H9 (cell line): ENCODE measurements around the gene CEP83. TPM values are rescaled to one million over a fixed set of nuclear protein-coding genes. Genes with fewer than 3 reads are reported as not detected.

Experiments
- DNase-seq: peaks from one replicate; pipeline ENCODE4 v3.0.0-alpha.2; 2017
- H2AFZ ChIP-seq: one replicate; pipeline ENCODE4 v1.6.1; 2013; ENCODE audit warnings: mild to moderate bottlenecking, low read length, control low read depth, moderate library complexity
- H2AK5ac ChIP-seq: 2 replicates; pipeline ENCODE4 v1.6.1; 2013; ENCODE audit warnings: low read length, control low read depth, mixed read lengths; ENCODE audit not compliant: insufficient read length
- H2BK120ac ChIP-seq: one replicate; pipeline ENCODE4 v1.6.1; 2013; ENCODE audit warnings: low read depth, mild to moderate bottlenecking, low read length, control low read depth, inconsistent platforms; ENCODE audit not compliant: poor library complexity, severe bottlenecking
- H2BK12ac ChIP-seq: 2 replicates; pipeline ENCODE4 v1.6.1; 2013; ENCODE audit warnings: low read length, control low read depth, mixed read lengths, low read depth; ENCODE audit not compliant: insufficient read length
- H2BK15ac ChIP-seq: 2 replicates; pipeline ENCODE4 v1.6.1; 2013; ENCODE audit warnings: low read depth, low read length, control low read depth
- H2BK20ac ChIP-seq: one replicate; pipeline ENCODE4 v1.6.1; 2013; ENCODE audit warnings: low read depth, mild to moderate bottlenecking, low read length, control low read depth, inconsistent platforms; ENCODE audit not compliant: poor library complexity, severe bottlenecking
- H2BK5ac ChIP-seq: 2 replicates; pipeline ENCODE4 v1.6.1; 2013; ENCODE audit warnings: low read length, control low read depth, mixed read lengths; ENCODE audit not compliant: insufficient read length
- H3K14ac ChIP-seq: 2 replicates; pipeline ENCODE4 v1.6.1; 2013; ENCODE audit warnings: low read length, control low read depth; ENCODE audit not compliant: insufficient read depth
- H3K18ac ChIP-seq: 2 replicates; pipeline ENCODE4 v1.6.1; 2013; ENCODE audit warnings: low read depth, mild to moderate bottlenecking, mixed read lengths, low read length, control low read depth; ENCODE audit not compliant: insufficient read length
- H3K23ac ChIP-seq: 2 replicates; pipeline ENCODE4 v1.6.1; 2013; ENCODE audit warnings: low read length, control low read depth, mixed read lengths, low read depth; ENCODE audit not compliant: insufficient read length
- H3K23me2 ChIP-seq: 2 replicates; pipeline ENCODE4 v1.6.1; 2013; ENCODE audit warnings: low read depth, mild to moderate bottlenecking, mixed read lengths, low read length, control low read depth; ENCODE audit not compliant: insufficient read length, poor library complexity, severe bottlenecking
- H3K27ac ChIP-seq: 2 replicates; pipeline ENCODE4 v1.5.1; 2013; ENCODE audit warnings: low read length, control low read depth, mixed read lengths, low read depth; ENCODE audit not compliant: insufficient read length
- H3K27me3 ChIP-seq: 2 replicates; pipeline ENCODE4 v1.6.1; 2013; ENCODE audit warnings: low read length, control low read depth, inconsistent platforms; ENCODE audit not compliant: insufficient read depth
- H3K4ac ChIP-seq: 2 replicates; pipeline ENCODE4 v1.6.1; 2013; ENCODE audit warnings: low read depth, mild to moderate bottlenecking, control low read depth, inconsistent platforms, low read length, moderate library complexity
- H3K4me1 ChIP-seq: 2 replicates; pipeline ENCODE4 v1.6.1; 2013; ENCODE audit warnings: low read length, control low read depth, inconsistent platforms; ENCODE audit not compliant: insufficient read depth
- H3K4me2 ChIP-seq: 2 replicates; pipeline ENCODE4 v1.6.1; 2013; ENCODE audit warnings: low read length, control low read depth, mixed read lengths; ENCODE audit not compliant: insufficient read length, insufficient read depth
- H3K56ac ChIP-seq: 2 replicates; pipeline ENCODE4 v1.6.1; 2013; ENCODE audit warnings: low read depth, mild to moderate bottlenecking, mixed read lengths, low read length, control low read depth; ENCODE audit not compliant: insufficient read length
- H3K79me1 ChIP-seq: 2 replicates; pipeline ENCODE4 v1.6.1; 2013; ENCODE audit warnings: low read depth, mild to moderate bottlenecking, moderate library complexity, low read length, control low read depth, inconsistent platforms; ENCODE audit not compliant: insufficient read depth, poor library complexity, severe bottlenecking
- H3K79me2 ChIP-seq: 2 replicates; pipeline ENCODE4 v1.6.1; 2013; ENCODE audit warnings: low read length, control low read depth, inconsistent platforms; ENCODE audit not compliant: insufficient read depth
- H3K9ac ChIP-seq: 2 replicates; pipeline ENCODE4 v1.6.1; 2013; ENCODE audit warnings: low read length, control low read depth, mixed read lengths; ENCODE audit not compliant: insufficient read length; ENCODE audit errors: extremely low read depth
- H3K9me3 ChIP-seq: one replicate; pipeline ENCODE4 v1.6.1; 2013; ENCODE audit warnings: low read depth, low read length, inconsistent platforms; ENCODE audit not compliant: control insufficient read depth
- H3T11ph ChIP-seq: one replicate; pipeline ENCODE4 v1.6.1; 2013; ENCODE audit warnings: mild to moderate bottlenecking, low read length, control low read depth, inconsistent platforms
- H4K20me1 ChIP-seq: one replicate; pipeline ENCODE4 v1.6.1; 2013; ENCODE audit not compliant: control insufficient read depth, insufficient read length, insufficient read depth
- H4K5ac ChIP-seq: 2 replicates; pipeline ENCODE4 v1.6.1; 2013; ENCODE audit warnings: low read depth, mild to moderate bottlenecking, mixed read lengths, low read length, control low read depth; ENCODE audit not compliant: insufficient read length
- H4K8ac ChIP-seq: replicated peaks from 2 replicates; pipeline ENCODE4 v1.6.1; 2013; ENCODE audit warnings: low read length, control low read depth, mixed read lengths, low read depth; ENCODE audit not compliant: insufficient read length
- H4K91ac ChIP-seq: 2 replicates; pipeline ENCODE4 v1.6.1; 2013; ENCODE audit warnings: low read depth, mild to moderate bottlenecking, moderate library complexity, mixed read lengths, low read length, control low read depth; ENCODE audit not compliant: insufficient read length
- H3K27ac Mint-ChIP-seq, 3 experiments: 2 replicates in 2 of 3; 3 replicates in 1 of 3; pipeline ENCODE4 v1.8.0; 2020 to 2021; ENCODE audit warnings: mixed read lengths in 3 of 3, mild to moderate bottlenecking in 1 of 3, moderate library complexity in 1 of 3
- H3K27me3 Mint-ChIP-seq: 2 replicates; pipeline ENCODE4 v1.8.0; 2021; ENCODE audit warnings: low read depth, mild to moderate bottlenecking, moderate library complexity, mixed read lengths
- H3K36me3 Mint-ChIP-seq, 3 experiments: 2 replicates in 2 of 3; 3 replicates in 1 of 3; pipeline ENCODE4 v1.8.0; 2020 to 2021; ENCODE audit warnings: low read depth in 3 of 3, mixed read lengths in 3 of 3; ENCODE audit not compliant: insufficient read depth in 1 of 3
- H3K4me1 Mint-ChIP-seq, 2 experiments: 2 replicates each; pipeline ENCODE4 v1.8.0; 2020; ENCODE audit warnings: mixed read lengths in 2 of 2
- H3K4me3 Mint-ChIP-seq, 2 experiments: 2 replicates in 1 of 2; 3 replicates in 1 of 2; pipeline ENCODE4 v1.8.0; 2020 to 2021; ENCODE audit warnings: mild to moderate bottlenecking in 2 of 2, mixed read lengths in 2 of 2, moderate library complexity in 1 of 2
- H3K9me3 Mint-ChIP-seq, 2 experiments: 2 replicates in 1 of 2; 3 replicates in 1 of 2; pipeline ENCODE4 v1.8.0; 2020; ENCODE audit warnings: mild to moderate bottlenecking in 2 of 2, mixed read lengths in 2 of 2, moderate library complexity in 1 of 2
- WGBS: extraction: QIAGEN DNeasy Blood & Tissue Kit; methylation state at CpG from one replicate; pipeline ENCODE4 v1.1.7; 2013; ENCODE audit warnings: missing lambda C conversion rate, low lambda C conversion rate, mixed read lengths; ENCODE audit not compliant: insufficient read length; ENCODE audit errors: extremely low coverage; 5-methylcytosine and 5-hydroxymethylcytosine counted together
- total RNA-seq: library from RNA; stranded (reverse); gene quantifications from 2 replicates; pipeline ENCODE4 v1.2.1, GENCODE V29; 2021
- TF ChIP-seq, protein P1 (sequence below): fragments of 200-600 bp; sonication (generic); conservative IDR thresholded peaks from 3 replicates; pipeline ENCODE4 v1.8.0; 2021; ENCODE audit warnings: antibody characterized with exemption, mild to moderate bottlenecking

The CEP83 gene
- total RNA-seq, 1 experiment from 2014 or later: 26.5 TPM

DNA sequence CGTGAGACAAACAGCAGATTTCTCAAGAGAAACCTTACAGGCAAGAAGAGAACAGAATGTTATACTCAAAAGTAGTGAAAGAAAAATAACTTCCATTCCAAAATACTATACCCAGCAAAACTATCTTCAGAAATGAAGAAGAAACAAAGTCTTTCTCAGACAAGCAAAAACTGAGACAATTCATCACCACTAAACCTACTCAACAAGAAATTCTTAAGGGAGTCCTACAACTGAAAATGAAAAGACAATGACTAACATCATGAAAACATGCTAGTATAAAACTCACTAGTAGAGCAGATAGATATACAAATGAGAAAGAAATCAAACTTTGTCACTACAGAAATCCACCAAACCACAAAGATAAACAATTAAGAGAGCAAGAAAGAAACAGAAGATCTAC is 106.5 kb downstream of the CEP83 start:
- Mint-ChIP-seq H3K27me3 (no peaks in the 10 kb centered on the region), H3K36me3 (peaks cover 69 to 89% (median 86%) of the 10 kb centered on the region in 3 experiments), H3K9me3 (peaks cover 38 to 48% of the 10 kb centered on the region in 2 experiments), H3K4me3 (no peak overlapping the region), H3K4me1 (no peaks in the 10 kb centered on the region), H3K27ac (no peak overlapping the region)
- Histone ChIP-seq H3K27ac (no peak overlapping the region), H3K23ac (no peak overlapping the region), H4K5ac (no peak overlapping the region), H3K4me1 (no peaks in the 10 kb centered on the region), H3K4ac (no peak overlapping the region), H2BK5ac (no peak overlapping the region), H3K27me3 (no peaks in the 10 kb centered on the region), H2BK120ac (no peak overlapping the region), H3K4me2 (no peak overlapping the region), H4K20me1 (no peaks in the 10 kb centered on the region), H3K9ac (no peak overlapping the region), H4K91ac (no peak overlapping the region), H3K14ac (no peak overlapping the region), H3K79me2 (no peaks in the 10 kb centered on the region), H3K18ac (no peak overlapping the region), H3K9me3 (no peaks in the 10 kb centered on the region), H2AK5ac (no peak overlapping the region), H2AFZ (no peak overlapping the region), H2BK12ac (no peak overlapping the region), H2BK15ac (no peak overlapping the region), H3K56ac (no peak overlapping the region), H2BK20ac (no peak overlapping the region), H3K79me1 (peaks cover 2% of the 10 kb centered on the region), H3K23me2 (no peaks in the 10 kb centered on the region), H4K8ac (no peak overlapping the region), H3T11ph (no peak overlapping the region)
- no peak for DNase-seq
- no CpG with 5 or more reads among the region's 1 CpG for WGBS
- TF ChIP-seq, protein P1, sequence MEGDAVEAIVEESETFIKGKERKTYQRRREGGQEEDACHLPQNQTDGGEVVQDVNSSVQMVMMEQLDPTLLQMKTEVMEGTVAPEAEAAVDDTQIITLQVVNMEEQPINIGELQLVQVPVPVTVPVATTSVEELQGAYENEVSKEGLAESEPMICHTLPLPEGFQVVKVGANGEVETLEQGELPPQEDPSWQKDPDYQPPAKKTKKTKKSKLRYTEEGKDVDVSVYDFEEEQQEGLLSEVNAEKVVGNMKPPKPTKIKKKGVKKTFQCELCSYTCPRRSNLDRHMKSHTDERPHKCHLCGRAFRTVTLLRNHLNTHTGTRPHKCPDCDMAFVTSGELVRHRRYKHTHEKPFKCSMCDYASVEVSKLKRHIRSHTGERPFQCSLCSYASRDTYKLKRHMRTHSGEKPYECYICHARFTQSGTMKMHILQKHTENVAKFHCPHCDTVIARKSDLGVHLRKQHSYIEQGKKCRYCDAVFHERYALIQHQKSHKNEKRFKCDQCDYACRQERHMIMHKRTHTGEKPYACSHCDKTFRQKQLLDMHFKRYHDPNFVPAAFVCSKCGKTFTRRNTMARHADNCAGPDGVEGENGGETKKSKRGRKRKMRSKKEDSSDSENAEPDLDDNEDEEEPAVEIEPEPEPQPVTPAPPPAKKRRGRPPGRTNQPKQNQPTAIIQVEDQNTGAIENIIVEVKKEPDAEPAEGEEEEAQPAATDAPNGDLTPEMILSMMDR: no peak
